Endothelial cell of umbilical vein (primary cell): Measurements from ENCODE around the gene GGTA1. TPM values are rescaled to one million over a fixed set of nuclear protein-coding genes. Genes with fewer than 3 reads are reported as not detected.

Experiments
- BruUV-seq: library from RNA; stranded (reverse); fragments of 400-500 nt; replicated peaks from 2 replicates; lab custom pipeline; 2021; lab: Mats Ljungman, UMichigan
- CTCF ChIA-PET: fragments of 300-600, 350-600 bp; sonication (Branson Sonifier 250); formaldehyde crosslinking; loops from one replicate; lab custom pipeline; 2021; ENCODE audit warnings: antibody characterized with exemption, inconsistent platforms; lab: Charles Lee
- POLR2A ChIA-PET: fragments of 300-600, 350-600 bp; sonication (Branson Sonifier 250); formaldehyde crosslinking; loops from one replicate; lab custom pipeline; 2021; ENCODE audit warnings: antibody characterized with exemption, inconsistent platforms; lab: Charles Lee
- DNase-seq: peaks from one replicate; pipeline ENCODE4 v3.0.0-alpha.2; 2011; ENCODE audit warnings: low read depth, low spot score
- FAIRE-seq: peaks from 2 replicates; lab custom pipeline; 2011; peaks lifted over from hg19 to GRCh38; lab: Jason Lieb, UNC
- H2AFZ ChIP-seq: 2 replicates; pipeline ENCODE4 v1.6.0; 2012; ENCODE audit warnings: low read depth, low read length, control low read depth, inconsistent platforms
- H3K27ac ChIP-seq: 2 replicates; pipeline ENCODE4 v1.5.1; 2011; ENCODE audit warnings: low read depth, mild to moderate bottlenecking, control low read depth, low read length, moderate library complexity; ENCODE audit not compliant: insufficient read depth
- H3K27me3 ChIP-seq, 2 experiments: 2 replicates each; pipeline versions ENCODE4 v1.6.0 to v1.6.1; 2011; ENCODE audit warnings: low read length in 2 of 2, mixed read lengths in 1 of 2; ENCODE audit not compliant: control insufficient read depth in 2 of 2, insufficient read depth in 2 of 2
- H3K36me3 ChIP-seq, 2 experiments: 2 replicates in 1 of 2; 3 replicates in 1 of 2; pipeline ENCODE4 v1.5.1; 2011; ENCODE audit warnings: low read length in 2 of 2, mild to moderate bottlenecking in 1 of 2, moderate library complexity in 1 of 2; ENCODE audit not compliant: control insufficient read depth in 2 of 2, insufficient read depth in 2 of 2; ENCODE audit errors: extremely low read depth in 1 of 2
- H3K4me1 ChIP-seq: 3 replicates; pipeline ENCODE4 v1.5.1; 2011; ENCODE audit warnings: mild to moderate bottlenecking, low read length; ENCODE audit not compliant: control insufficient read depth, insufficient read depth; ENCODE audit errors: extremely low read depth
- H3K4me2 ChIP-seq: 2 replicates; pipeline ENCODE4 v1.6.1; 2011; ENCODE audit warnings: low read length, control low read depth, mixed read lengths; ENCODE audit not compliant: insufficient read depth
- H3K4me3 ChIP-seq, 3 experiments: fragments of 200-600 bp in 1 of 3; sonication (generic), shearing (Covaris generic) in 1 of 3; replicated peaks in 1 of 3; 2 replicates each; pipeline ENCODE4 v1.5.1; 2011 to 2016; ENCODE audit warnings: control low read depth in 3 of 3, low read length in 3 of 3, mild to moderate bottlenecking in 2 of 3, inconsistent platforms in 1 of 3, low read depth in 1 of 3, moderate library complexity in 1 of 3; ENCODE audit not compliant: insufficient read depth in 1 of 3
- H3K79me2 ChIP-seq: 2 replicates; pipeline ENCODE4 v1.6.0; 2012; ENCODE audit warnings: low read length, inconsistent platforms; ENCODE audit not compliant: control insufficient read depth, insufficient read depth
- H3K9ac ChIP-seq: replicated peaks from 2 replicates; pipeline ENCODE3; 2011; ENCODE audit warnings: low read length, control low read depth; ENCODE audit not compliant: insufficient read depth; ENCODE audit errors: extremely low read depth
- H3K9me1 ChIP-seq: replicated peaks from 3 replicates; pipeline ENCODE4 v1.6.0; 2011; ENCODE audit warnings: mild to moderate bottlenecking, low read length; ENCODE audit not compliant: control insufficient read depth, insufficient read depth; ENCODE audit errors: extremely low read depth
- H3K9me3 ChIP-seq: replicated peaks from 2 replicates; pipeline ENCODE4 v1.5.1; 2012; ENCODE audit warnings: low read length, inconsistent platforms; ENCODE audit not compliant: control insufficient read depth, insufficient read depth
- H4K20me1 ChIP-seq: replicated peaks from 2 replicates; pipeline ENCODE3; 2011; ENCODE audit warnings: mild to moderate bottlenecking, low read length; ENCODE audit not compliant: control insufficient read depth, insufficient read depth; ENCODE audit errors: extremely low read depth
- EZH2 ChIP-seq: IDR thresholded peaks from 2 replicates; pipeline ENCODE4 v1.6.1; 2012; ENCODE audit warnings: borderline replicate concordance, low read depth, mild to moderate bottlenecking, moderate library complexity, low read length, inconsistent platforms; ENCODE audit not compliant: severe bottlenecking
- FOS ChIP-seq: IDR thresholded peaks from 2 replicates; pipeline ENCODE4 v1.6.1; 2011; ENCODE audit warnings: mild to moderate bottlenecking, low read length, moderate library complexity, borderline replicate concordance; ENCODE audit not compliant: insufficient read depth
- GATA2 ChIP-seq: IDR thresholded peaks from 2 replicates; pipeline ENCODE4 v1.7.0; 2011; ENCODE audit warnings: low read depth, mild to moderate bottlenecking, moderate library complexity, mixed read lengths, low read length; ENCODE audit not compliant: insufficient read length, insufficient read depth
- JUN ChIP-seq: IDR thresholded peaks from 2 replicates; pipeline ENCODE4 v1.6.1; 2011; ENCODE audit warnings: borderline replicate concordance, low read depth; ENCODE audit not compliant: insufficient read length, insufficient read depth
- MAX ChIP-seq: IDR thresholded peaks from 2 replicates; pipeline ENCODE4 v1.6.1; 2011; ENCODE audit not compliant: insufficient read depth, insufficient read length
- MYC ChIP-seq: IDR thresholded peaks from one replicate; pipeline ENCODE4 v1.6.1; 2011; ENCODE audit warnings: mild to moderate bottlenecking, low read depth, low read length
- POLR2A ChIP-seq: IDR thresholded peaks from 2 replicates; pipeline ENCODE4 v1.6.1; 2012; ENCODE audit warnings: low read depth, mild to moderate bottlenecking, control low read depth, low read length
- POLR2AphosphoS5 ChIP-seq: IDR thresholded peaks from 2 replicates; pipeline ENCODE4 v1.6.1; 2012; ENCODE audit warnings: low read depth, mild to moderate bottlenecking, control low read depth, low read length, moderate library complexity; ENCODE audit not compliant: insufficient read depth
- dilution Hi-C: fragments of 300-500 bp; cut with MboI; formaldehyde crosslinking; loops from one replicate; pipeline ENCODE4 v1.15.0; 2019; ENCODE audit warnings: low sequenced_read_pairs; ENCODE audit not compliant: extremely low pct_ligation_motif_present
- intact Hi-C: fragments of 100-400 bp; cut with micrococcal nuclease; formaldehyde crosslinking; loops from one replicate; pipeline ENCODE4 v1.10.0; 2022
- polyA plus RNA-seq, 4 experiments: library from polyadenylated mRNA; depleted of rRNA in 3 of 4; stranded (reverse) in 3 of 4; unstranded in 1 of 4; fragments of >200 nt; gene quantifications; 2 replicates each; pipeline versions ENCODE4 v1.2.1 to v1.2.3, GENCODE V29; 2011 to 2012; ENCODE audit warnings: missing spikeins in 1 of 4
- total RNA-seq: library from RNA; stranded (reverse); gene quantifications from 2 replicates; pipeline ENCODE4 v1.2.3, GENCODE V29; 2021
- TF ChIP-seq, protein P1 (sequence below), 2 donors: IDR thresholded peaks; 1 replicate in 1 of 2; 2 replicates in 1 of 2; pipeline ENCODE4 v1.5.1; 2011; ENCODE audit warnings: low read length in 2 of 2, mild to moderate bottlenecking in 2 of 2, moderate library complexity in 2 of 2, control low read depth in 1 of 2, inconsistent platforms in 1 of 2, low read depth in 1 of 2; ENCODE audit not compliant: insufficient read depth in 1 of 2; ENCODE audit errors: extremely low read depth in 1 of 2

Gene GGTA1
- total and polyA plus RNA-seq, 2 donors (not counting 3 experiments of a cell fraction or from before 2014, with no cell fraction given) = not detected

DNA sequence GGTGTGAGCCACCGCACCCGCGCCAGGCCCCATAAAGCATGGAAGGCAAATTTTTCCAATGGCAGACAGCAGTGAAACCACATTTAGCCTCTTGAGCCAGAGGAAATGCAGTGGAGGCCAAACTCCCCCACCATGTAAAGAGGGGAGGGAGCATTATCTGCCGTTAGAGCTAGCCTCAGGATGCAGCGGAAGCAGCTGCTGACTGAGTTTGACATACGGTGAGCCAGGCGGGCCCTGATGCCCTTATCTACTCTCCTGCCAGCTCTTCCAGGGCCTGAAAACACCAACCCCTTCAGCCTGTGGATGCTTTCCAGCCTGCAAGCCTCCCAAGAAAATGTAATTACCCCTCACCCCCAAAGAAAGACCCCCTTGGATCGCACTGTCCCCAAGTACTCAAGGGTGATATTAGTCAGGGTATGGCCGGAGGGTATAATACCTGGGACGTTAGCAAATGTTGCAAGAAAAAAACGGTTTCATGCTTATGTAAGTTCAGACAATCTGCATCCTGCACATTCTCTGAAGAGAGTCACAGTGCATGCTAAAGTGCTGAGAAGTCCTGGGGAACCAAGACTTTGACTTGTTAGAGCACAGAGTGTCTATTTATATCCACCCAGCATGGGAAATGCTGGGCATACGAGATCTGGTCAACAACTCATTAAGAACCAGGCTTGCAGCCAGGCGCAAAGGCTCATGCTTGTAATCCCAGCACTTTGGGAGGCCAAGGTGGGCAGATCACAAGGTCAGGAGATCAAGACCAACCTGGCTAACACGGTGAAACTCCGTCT is 11.3 kb upstream of the GGTA1 start:
- TF ChIP-seq MAX = no peak
- no peak for TF ChIP-seq JUN
- no peak for TF ChIP-seq MYC
- TF ChIP-seq, protein P1, sequence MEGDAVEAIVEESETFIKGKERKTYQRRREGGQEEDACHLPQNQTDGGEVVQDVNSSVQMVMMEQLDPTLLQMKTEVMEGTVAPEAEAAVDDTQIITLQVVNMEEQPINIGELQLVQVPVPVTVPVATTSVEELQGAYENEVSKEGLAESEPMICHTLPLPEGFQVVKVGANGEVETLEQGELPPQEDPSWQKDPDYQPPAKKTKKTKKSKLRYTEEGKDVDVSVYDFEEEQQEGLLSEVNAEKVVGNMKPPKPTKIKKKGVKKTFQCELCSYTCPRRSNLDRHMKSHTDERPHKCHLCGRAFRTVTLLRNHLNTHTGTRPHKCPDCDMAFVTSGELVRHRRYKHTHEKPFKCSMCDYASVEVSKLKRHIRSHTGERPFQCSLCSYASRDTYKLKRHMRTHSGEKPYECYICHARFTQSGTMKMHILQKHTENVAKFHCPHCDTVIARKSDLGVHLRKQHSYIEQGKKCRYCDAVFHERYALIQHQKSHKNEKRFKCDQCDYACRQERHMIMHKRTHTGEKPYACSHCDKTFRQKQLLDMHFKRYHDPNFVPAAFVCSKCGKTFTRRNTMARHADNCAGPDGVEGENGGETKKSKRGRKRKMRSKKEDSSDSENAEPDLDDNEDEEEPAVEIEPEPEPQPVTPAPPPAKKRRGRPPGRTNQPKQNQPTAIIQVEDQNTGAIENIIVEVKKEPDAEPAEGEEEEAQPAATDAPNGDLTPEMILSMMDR (IDR thresholded peaks at IDR 0.05; ENCODE audit: extremely low read depth in 1 of 2, insufficient read depth in 1 of 2, low read depth in 1 of 2, low read length in 2 of 2) = no peak
- no peak for TF ChIP-seq POLR2A
- TF ChIP-seq EZH2 = no peak
- no peak for TF ChIP-seq GATA2
- TF ChIP-seq FOS = no peak
- no peak for TF ChIP-seq POLR2AphosphoS5
- H4K20me1 ChIP-seq = no peaks in the 10 kb centered on the region
- no peak overlapping the region for H3K4me2 ChIP-seq
- H3K79me2 ChIP-seq = no peaks in the 10 kb centered on the region
- H3K9ac ChIP-seq = no peak overlapping the region
- dilution Hi-C loops (no loop called here), intact Hi-C loops (no loop called here)
- no peaks in the 10 kb centered on the region for H3K4me1 ChIP-seq
- no peak overlapping the region for H2AFZ ChIP-seq
- H3K9me1 ChIP-seq = no peaks in the 10 kb centered on the region
- no peak overlapping the region for H3K27ac ChIP-seq
- no TSS peak for BruUV-seq
- ChIA-PET CTCF (interaction anchor here (0.6 to 2.2 kb wide), 2 partner anchors 13 to 90 kb away, joined by 4 to 5 read pairs; no protein-coding TSS in a partner anchor), POLR2A (no interaction called here)
- H3K9me3 ChIP-seq = no peaks in the 10 kb centered on the region
- H3K27me3 ChIP-seq = peaks cover 3 to 4% of the 10 kb centered on the region in 2 experiments
- no peaks in the 10 kb centered on the region for H3K36me3 ChIP-seq
- no peak for DNase-seq
- H3K4me3 ChIP-seq = no peak overlapping the region
- no peak for FAIRE-seq
